Neural cell (in vitro differentiated cells): ENCODE data around the gene CHST11. TPM values are rescaled to one million over a fixed set of nuclear protein-coding genes. Genes with fewer than 3 reads are reported as not detected.

Experiments
- H2AFZ ChIP-seq: fragments of 200-600, 300-800 bp; sonication (generic), shearing (Covaris generic); 2 replicates; pipeline ENCODE4 v1.6.0; 2014; ENCODE audit warnings: low read depth, mild to moderate bottlenecking, antibody characterized with exemption, low read length, moderate library complexity
- H3F3A ChIP-seq: fragments of 200-600 bp; shearing (Covaris generic); 2 replicates; pipeline ENCODE4 v1.6.1; 2016; ENCODE audit warnings: mild to moderate bottlenecking, moderate library complexity, mixed read lengths, antibody characterized with exemption, low read length; ENCODE audit not compliant: insufficient read depth, poor library complexity, severe bottlenecking
- H3K27ac ChIP-seq: fragments of 200-600, 300-800 bp; sonication (generic), shearing (Covaris generic); 2 replicates; pipeline ENCODE4 v1.5.1; 2014; ENCODE audit warnings: mild to moderate bottlenecking, low read length, moderate library complexity
- H3K27me3 ChIP-seq: fragments of 300-800, 200-600 bp; sonication (generic), shearing (Covaris generic); 2 replicates; pipeline ENCODE4 v1.6.0; 2014; ENCODE audit warnings: mild to moderate bottlenecking, low read depth, low read length, moderate library complexity; ENCODE audit not compliant: insufficient read depth
- H3K36me3 ChIP-seq: fragments of 300-800, 200-600 bp; sonication (generic), shearing (Covaris generic); 2 replicates; pipeline ENCODE4 v1.5.1; 2014; ENCODE audit warnings: mild to moderate bottlenecking, antibody characterized with exemption, low read length, moderate library complexity; ENCODE audit not compliant: insufficient read depth
- H3K4me2 ChIP-seq: fragments of 300-800, 200-600 bp; sonication (generic), shearing (Covaris generic); 2 replicates; pipeline ENCODE4 v1.6.0; 2014; ENCODE audit warnings: mild to moderate bottlenecking, low read length
- H3K4me3 ChIP-seq: fragments of 300-800, 200-600 bp; sonication (generic), shearing (Covaris generic); 2 replicates; pipeline ENCODE4 v1.5.1; 2014; ENCODE audit warnings: mild to moderate bottlenecking, low read length, moderate library complexity
- H3K79me2 ChIP-seq: fragments of 200-600 bp; shearing (Covaris generic); replicated peaks from 2 replicates; pipeline ENCODE4 v1.6.0; 2014; ENCODE audit warnings: mild to moderate bottlenecking, low read length, moderate library complexity; ENCODE audit not compliant: insufficient read depth
- H3K9ac ChIP-seq: fragments of 300-800, 200-600 bp; sonication (generic), shearing (Covaris generic); 2 replicates; pipeline ENCODE4 v1.6.1; 2016; ENCODE audit warnings: mild to moderate bottlenecking, low read length, mixed read lengths
- H3K9me2 ChIP-seq: fragments of 200-600 bp; shearing (Covaris generic); 2 replicates; pipeline ENCODE4 v1.6.1; 2016; ENCODE audit warnings: mild to moderate bottlenecking, low read length, mixed read lengths; ENCODE audit not compliant: insufficient read depth
- H3K9me3 ChIP-seq: fragments of 200-600, 300-800 bp; sonication (generic), shearing (Covaris generic); 2 replicates; pipeline ENCODE4 v1.6.1; 2016; ENCODE audit warnings: mild to moderate bottlenecking, mixed run types, low read length, moderate library complexity, mixed read lengths
- H4K20me1 ChIP-seq: fragments of 200-600 bp; shearing (Covaris generic); 2 replicates; pipeline ENCODE4 v1.6.1; 2016; ENCODE audit warnings: mild to moderate bottlenecking, mixed run types; ENCODE audit not compliant: insufficient read depth
- EP300 ChIP-seq: fragments of 450-650 bp; conservative IDR thresholded peaks from 2 replicates; pipeline ENCODE4 v1.6.1; 2014; ENCODE audit warnings: antibody characterized with exemption, mild to moderate bottlenecking, moderate library complexity; ENCODE audit not compliant: poor library complexity, severe bottlenecking
- EZH2 ChIP-seq: fragments of 200-600, 300-800 bp; shearing (Covaris generic), sonication (generic); IDR thresholded peaks from 2 replicates; pipeline ENCODE4 v1.6.1; 2014; ENCODE audit warnings: antibody characterized with exemption, low read length, borderline replicate concordance, mild to moderate bottlenecking; ENCODE audit not compliant: insufficient read depth, poor library complexity, severe bottlenecking
- MXI1 ChIP-seq: fragments of 450-650 bp; conservative IDR thresholded peaks from 2 replicates; pipeline ENCODE4 v1.6.1; 2014; ENCODE audit warnings: antibody characterized with exemption, mild to moderate bottlenecking; ENCODE audit not compliant: poor library complexity, severe bottlenecking
- POLR2AphosphoS5 ChIP-seq: IDR thresholded peaks from 2 replicates; pipeline ENCODE4 v1.6.1; 2012
- RAD21 ChIP-seq: fragments of 450-650 bp; conservative IDR thresholded peaks from 2 replicates; pipeline ENCODE4 v1.6.1; 2014; ENCODE audit warnings: antibody characterized with exemption, mild to moderate bottlenecking, moderate library complexity
- SMC3 ChIP-seq: fragments of 450-650 bp; conservative IDR thresholded peaks from 2 replicates; pipeline ENCODE4 v1.6.1; 2014; ENCODE audit warnings: antibody characterized with exemption, mild to moderate bottlenecking, moderate library complexity; ENCODE audit not compliant: poor library complexity
- TAF1 ChIP-seq: IDR thresholded peaks from 2 replicates; pipeline ENCODE4 v1.6.1; 2012; ENCODE audit warnings: low read depth
- polyA plus RNA-seq: library from polyadenylated mRNA; depleted of rRNA; stranded (reverse); fragments of >200 nt; gene quantifications from 2 replicates; pipeline ENCODE4 v1.2.3, GENCODE V29; 2014
- TF ChIP-seq, protein P1 (sequence below): fragments of 450-650 bp; IDR thresholded peaks from 2 replicates; pipeline ENCODE4 v1.5.1; 2014; ENCODE audit warnings: antibody characterized with exemption, mild to moderate bottlenecking, moderate library complexity; ENCODE audit not compliant: poor library complexity, severe bottlenecking
- TF ChIP-seq, protein P2 (sequence below): IDR thresholded peaks from 2 replicates; pipeline ENCODE4 v1.6.1; 2012; ENCODE audit warnings: borderline replicate concordance

Gene CHST11
- polyA plus RNA-seq, 1 donor from 2014 or later: 15.0 TPM

DNA sequence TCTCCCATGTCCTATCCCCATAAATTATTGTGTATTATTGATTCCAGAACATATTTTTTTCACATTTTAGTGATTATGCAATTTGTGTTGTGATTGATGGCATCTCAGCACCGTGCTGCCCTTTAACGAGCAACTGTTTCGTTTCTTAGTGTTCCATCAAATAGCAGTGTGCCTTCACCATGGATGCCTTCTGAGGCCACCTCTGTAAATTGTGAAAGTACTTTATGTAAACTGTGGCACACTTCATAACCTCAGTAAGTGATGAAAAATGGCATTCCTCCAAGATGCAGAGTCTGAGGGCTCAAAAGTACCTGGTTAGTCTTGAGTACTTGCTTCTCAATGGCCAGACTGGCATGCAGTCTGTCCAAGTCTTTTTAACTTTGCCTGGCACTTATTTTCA, 8.2 kb downstream of the CHST11 start (continued):
- TF ChIP-seq, protein P1, sequence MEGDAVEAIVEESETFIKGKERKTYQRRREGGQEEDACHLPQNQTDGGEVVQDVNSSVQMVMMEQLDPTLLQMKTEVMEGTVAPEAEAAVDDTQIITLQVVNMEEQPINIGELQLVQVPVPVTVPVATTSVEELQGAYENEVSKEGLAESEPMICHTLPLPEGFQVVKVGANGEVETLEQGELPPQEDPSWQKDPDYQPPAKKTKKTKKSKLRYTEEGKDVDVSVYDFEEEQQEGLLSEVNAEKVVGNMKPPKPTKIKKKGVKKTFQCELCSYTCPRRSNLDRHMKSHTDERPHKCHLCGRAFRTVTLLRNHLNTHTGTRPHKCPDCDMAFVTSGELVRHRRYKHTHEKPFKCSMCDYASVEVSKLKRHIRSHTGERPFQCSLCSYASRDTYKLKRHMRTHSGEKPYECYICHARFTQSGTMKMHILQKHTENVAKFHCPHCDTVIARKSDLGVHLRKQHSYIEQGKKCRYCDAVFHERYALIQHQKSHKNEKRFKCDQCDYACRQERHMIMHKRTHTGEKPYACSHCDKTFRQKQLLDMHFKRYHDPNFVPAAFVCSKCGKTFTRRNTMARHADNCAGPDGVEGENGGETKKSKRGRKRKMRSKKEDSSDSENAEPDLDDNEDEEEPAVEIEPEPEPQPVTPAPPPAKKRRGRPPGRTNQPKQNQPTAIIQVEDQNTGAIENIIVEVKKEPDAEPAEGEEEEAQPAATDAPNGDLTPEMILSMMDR: no peak

DNA sequence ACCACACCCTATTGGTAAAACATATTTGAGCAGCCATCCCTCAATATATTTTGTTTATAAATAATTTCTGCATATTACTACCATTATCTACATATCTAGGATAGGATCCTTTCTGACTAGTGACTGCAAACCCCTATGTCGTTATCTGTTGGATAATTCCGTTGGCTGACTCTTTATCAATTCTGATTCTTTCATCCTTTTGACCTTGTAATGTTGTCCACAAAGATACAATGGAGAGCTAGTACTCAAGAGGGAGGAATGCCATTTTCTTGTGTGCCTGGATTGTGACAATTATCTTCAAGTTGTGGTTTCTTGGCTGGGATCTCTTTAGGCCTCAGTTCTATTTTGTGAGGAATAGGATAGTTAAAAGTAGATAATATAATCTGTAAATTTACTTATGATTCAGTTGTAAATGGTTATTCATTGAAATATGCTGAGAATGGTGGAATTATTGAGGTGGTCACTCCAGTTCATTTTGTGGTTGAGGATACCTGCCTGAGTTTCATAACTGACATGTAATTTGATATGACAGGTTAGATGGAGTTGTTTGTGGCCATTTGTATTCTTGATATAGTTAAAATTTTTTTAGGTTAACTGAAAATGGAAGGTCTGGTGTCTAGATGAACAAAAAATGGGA, 10.1 kb downstream of the CHST11 start:
- Histone ChIP-seq H3K4me2 (no peak overlapping the region), H3K79me2 (peaks cover 47% of the 10 kb centered on the region), H3K9me3 (no peaks in the 10 kb centered on the region), H3K9me2 (no peaks in the 10 kb centered on the region), H3K27ac (no peak overlapping the region), H3K9ac (no peak overlapping the region), H4K20me1 (no peaks in the 10 kb centered on the region), H2AFZ (no peak overlapping the region), H3K4me3 (no peak overlapping the region), H3K36me3 (no peaks in the 10 kb centered on the region), H3K27me3 (no peaks in the 10 kb centered on the region), H3F3A (no peaks in the 10 kb centered on the region)
- TF ChIP-seq TAF1 (no peak), EP300 (no peak), EZH2 (no peak), SMC3 (no peak), MXI1 (no peak), RAD21 (no peak), POLR2AphosphoS5 (no peak)
- TF ChIP-seq, protein P2, sequence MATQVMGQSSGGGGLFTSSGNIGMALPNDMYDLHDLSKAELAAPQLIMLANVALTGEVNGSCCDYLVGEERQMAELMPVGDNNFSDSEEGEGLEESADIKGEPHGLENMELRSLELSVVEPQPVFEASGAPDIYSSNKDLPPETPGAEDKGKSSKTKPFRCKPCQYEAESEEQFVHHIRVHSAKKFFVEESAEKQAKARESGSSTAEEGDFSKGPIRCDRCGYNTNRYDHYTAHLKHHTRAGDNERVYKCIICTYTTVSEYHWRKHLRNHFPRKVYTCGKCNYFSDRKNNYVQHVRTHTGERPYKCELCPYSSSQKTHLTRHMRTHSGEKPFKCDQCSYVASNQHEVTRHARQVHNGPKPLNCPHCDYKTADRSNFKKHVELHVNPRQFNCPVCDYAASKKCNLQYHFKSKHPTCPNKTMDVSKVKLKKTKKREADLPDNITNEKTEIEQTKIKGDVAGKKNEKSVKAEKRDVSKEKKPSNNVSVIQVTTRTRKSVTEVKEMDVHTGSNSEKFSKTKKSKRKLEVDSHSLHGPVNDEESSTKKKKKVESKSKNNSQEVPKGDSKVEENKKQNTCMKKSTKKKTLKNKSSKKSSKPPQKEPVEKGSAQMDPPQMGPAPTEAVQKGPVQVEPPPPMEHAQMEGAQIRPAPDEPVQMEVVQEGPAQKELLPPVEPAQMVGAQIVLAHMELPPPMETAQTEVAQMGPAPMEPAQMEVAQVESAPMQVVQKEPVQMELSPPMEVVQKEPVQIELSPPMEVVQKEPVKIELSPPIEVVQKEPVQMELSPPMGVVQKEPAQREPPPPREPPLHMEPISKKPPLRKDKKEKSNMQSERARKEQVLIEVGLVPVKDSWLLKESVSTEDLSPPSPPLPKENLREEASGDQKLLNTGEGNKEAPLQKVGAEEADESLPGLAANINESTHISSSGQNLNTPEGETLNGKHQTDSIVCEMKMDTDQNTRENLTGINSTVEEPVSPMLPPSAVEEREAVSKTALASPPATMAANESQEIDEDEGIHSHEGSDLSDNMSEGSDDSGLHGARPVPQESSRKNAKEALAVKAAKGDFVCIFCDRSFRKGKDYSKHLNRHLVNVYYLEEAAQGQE: no peak
- TF ChIP-seq, protein P1: no peak
